RPMI7951 (cell line): ENCODE results near the gene SOD1. TPM values are rescaled to one million over a fixed set of nuclear protein-coding genes. Genes with fewer than 3 reads are reported as not detected.

Source experiments
- total RNA-seq: library from RNA; depleted of rRNA; stranded (reverse); fragments of >200 nt; shearing (Covaris generic); gene quantifications from 2 replicates; pipeline ENCODE4 v1.2.3, GENCODE V29; 2014; rRNA removed

Gene SOD1
- total RNA-seq, 1 experiment from 2014 or later, result 330 TPM

Other genes starting within 250 kb of the SOD1 start
- 4.3 and 4.9 TPM in 2 replicates for gene SCAF4, start 72.4 kb downstream of the SOD1 start, total RNA-seq
- gene HUNK, start 213.3 kb downstream of the SOD1 start, total RNA-seq, result 0.20 and 0.48 TPM in 2 replicates